K562 (cell line): ENCODE measurements around the gene KCNK4. TPM values are rescaled to one million over a fixed set of nuclear protein-coding genes. Genes with fewer than 3 reads are reported as not detected.

Experiments used
- CBX1 ChIP-seq: sonication (generic); IDR thresholded peaks from 2 replicates; pipeline ENCODE4 v1.6.1; 2016; ENCODE audit warnings: antibody characterized with exemption, low read depth, mild to moderate bottlenecking
- CTCFL ChIP-seq: IDR thresholded peaks from 2 replicates; pipeline ENCODE4 v1.6.1; 2011; ENCODE audit warnings: borderline replicate concordance, low read depth, mild to moderate bottlenecking, moderate library complexity, low read length; ENCODE audit not compliant: insufficient read depth, poor library complexity, severe bottlenecking
- ESRRA ChIP-seq: fragments of 450-650 bp; IDR thresholded peaks from 2 replicates; pipeline ENCODE4 v1.6.1; 2014; ENCODE audit warnings: low read depth, mild to moderate bottlenecking, moderate library complexity, borderline replicate concordance
- FOS ChIP-seq: IDR thresholded peaks from 3 replicates; pipeline ENCODE4 v1.6.1; 2011; ENCODE audit not compliant: insufficient read length; ENCODE audit errors: extremely low read depth
- GABPB2 ChIP-seq: fragments of 250-450 bp; sonication (Bioruptor Pico); conservative IDR thresholded peaks from 2 replicates; pipeline ENCODE4 v1.5.1; 2021; ENCODE audit warnings: mild to moderate bottlenecking
- GATAD2A ChIP-seq: fragments of 450-650 bp; IDR thresholded peaks from 2 replicates; pipeline ENCODE4 v1.6.1; 2017
- PHF8 ChIP-seq: fragments of 200-600 bp; sonication (generic); IDR thresholded peaks from 2 replicates; pipeline ENCODE4 v1.6.1; 2012; ENCODE audit warnings: mixed run types, mild to moderate bottlenecking, inconsistent platforms, low read length, moderate library complexity, borderline replicate concordance
- RB1 ChIP-seq: fragments of 450-650 bp; IDR thresholded peaks from 2 replicates; pipeline ENCODE4 v1.6.1; 2017; ENCODE audit warnings: low read depth, mild to moderate bottlenecking
- SAFB2 ChIP-seq: fragments of 200-400 bp; formaldehyde crosslinking; IDR thresholded peaks from 2 replicates; pipeline ENCODE4 v1.6.1; 2018; ENCODE audit warnings: borderline replicate concordance, low read length, low read depth, moderate library complexity; ENCODE audit not compliant: severe bottlenecking
- ZBTB33 ChIP-seq: sonication (generic); formaldehyde crosslinking; IDR thresholded peaks from 2 replicates; pipeline ENCODE4 v1.8.1; 2023; ENCODE audit warnings: mild to moderate bottlenecking, missing genetic modification reagents
- ZNF12 ChIP-seq: sonication (generic); formaldehyde crosslinking; IDR thresholded peaks from 2 replicates; pipeline ENCODE4 v1.4.0; 2020; ENCODE audit warnings: mild to moderate bottlenecking, missing genetic modification reagents
- ZNF583 ChIP-seq: fragments of 250-450 bp; sonication (Bioruptor Pico); IDR thresholded peaks from 2 replicates; pipeline ENCODE4 v1.4.0; 2020
- ZNF592 ChIP-seq: fragments of 450-650 bp; IDR thresholded peaks from 2 replicates; pipeline ENCODE4 v1.6.1; 2017; ENCODE audit warnings: antibody characterized with exemption, mild to moderate bottlenecking
- polyA plus RNA-seq, 8 experiments: library from polyadenylated mRNA; depleted of rRNA in 4 of 8; stranded (reverse) in 5 of 8; unstranded in 3 of 8; fragments of >200 nt; fragmentation: Nextera tagmentation in 2 of 8; fragmentation: Illumina TruSeq in 1 of 8; extraction: Ambion mirVana in 2 of 8; extraction: Trizol in 1 of 8; gene quantifications; 2 replicates each; pipeline versions ENCODE4 v1.2.1 to v1.2.3, GENCODE V29; 2011 to 2014; ENCODE audit warnings: inconsistent platforms in 1 of 8, missing spikeins in 1 of 8
- total RNA-seq, 7 experiments: library from RNA; depleted of rRNA in 6 of 7; stranded (reverse); fragments of >200 nt in 6 of 7; fragmentation: Illumina TruSeq in 2 of 7; extraction: Trizol in 2 of 7; gene quantifications; 2 replicates each; pipeline versions ENCODE4 v1.2.1 to v1.2.3, GENCODE V29; 2011 to 2021; ENCODE audit warnings: low replicate concordance in 1 of 7
- TF ChIP-seq, protein P1 (sequence below), 2 experiments: fragments of 450-650 bp; conservative IDR thresholded peaks; 2 replicates each; pipeline ENCODE4 v1.6.1; 2017; ENCODE audit warnings: mild to moderate bottlenecking in 2 of 2, moderate library complexity in 2 of 2

KCNK4 gene
- total and polyA plus RNA-seq, 9 of the 15 experiments (the other 6 are each of a cell fraction or from before 2014, with no cell fraction given): not detected

DNA sequence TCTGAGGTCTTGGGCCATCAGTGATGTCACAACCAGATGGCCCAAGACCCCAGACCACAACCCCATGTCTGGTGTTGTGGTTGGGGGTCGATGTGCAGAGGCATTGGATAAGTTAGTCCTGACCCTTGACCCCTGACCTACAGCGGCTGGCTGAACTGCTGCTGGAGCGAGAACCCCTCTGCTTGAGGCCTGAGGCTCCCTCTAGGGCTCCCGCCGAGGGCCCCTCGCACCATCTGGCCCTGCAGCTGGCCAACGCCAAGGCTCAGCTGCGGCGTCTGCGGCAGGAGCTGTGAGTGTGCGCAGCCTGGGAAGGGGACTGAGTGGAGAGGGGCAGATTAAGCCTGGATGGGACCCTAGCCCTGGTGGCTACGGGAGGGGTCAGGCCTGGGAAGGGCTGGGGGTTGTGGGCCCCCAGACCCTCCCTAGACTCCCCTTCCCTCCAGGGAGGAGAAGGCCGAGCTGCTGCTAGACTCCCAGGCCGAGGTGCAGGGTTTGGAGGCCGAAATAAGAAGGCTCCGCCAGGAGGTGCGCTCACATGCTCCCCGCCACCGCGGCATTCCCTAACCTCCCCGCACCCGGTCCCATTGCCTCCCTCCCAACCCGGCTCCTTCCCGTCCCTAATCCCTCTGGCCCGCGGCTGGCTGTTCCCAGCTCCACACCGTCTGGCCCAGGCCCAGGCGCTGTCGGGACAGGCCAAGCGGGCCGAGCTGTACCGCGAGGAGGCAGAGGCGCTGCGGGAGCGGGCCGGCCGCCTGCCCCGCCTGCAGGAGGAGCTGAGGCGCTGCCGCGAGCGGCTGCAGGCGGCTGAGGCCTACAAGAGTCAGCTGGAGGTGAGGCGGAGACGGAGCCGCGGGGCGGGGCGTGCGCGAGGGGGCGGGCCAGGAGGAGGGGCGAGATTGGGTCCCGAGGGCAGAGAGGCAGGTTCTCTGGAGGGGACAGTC is 51.0 kb downstream of the KCNK4 start (continued):
- no peak for TF ChIP-seq FOS
- TF ChIP-seq CTCFL: peak; percentile 71
- peak; percentile 76; the same call in 1 of the 2 replicates for TF ChIP-seq ZNF12 (CRISPR knock-in tag)
- 0 out of 2 replicates have a peak, but pooled peaks have one; percentile 63 for TF ChIP-seq GATAD2A
- TF ChIP-seq SAFB2: no peak
- 0 out of 2 replicates have a peak, but pooled peaks have one; percentile 15 for TF ChIP-seq ZNF583 (CRISPR knock-in tag)
- TF ChIP-seq, protein P1, sequence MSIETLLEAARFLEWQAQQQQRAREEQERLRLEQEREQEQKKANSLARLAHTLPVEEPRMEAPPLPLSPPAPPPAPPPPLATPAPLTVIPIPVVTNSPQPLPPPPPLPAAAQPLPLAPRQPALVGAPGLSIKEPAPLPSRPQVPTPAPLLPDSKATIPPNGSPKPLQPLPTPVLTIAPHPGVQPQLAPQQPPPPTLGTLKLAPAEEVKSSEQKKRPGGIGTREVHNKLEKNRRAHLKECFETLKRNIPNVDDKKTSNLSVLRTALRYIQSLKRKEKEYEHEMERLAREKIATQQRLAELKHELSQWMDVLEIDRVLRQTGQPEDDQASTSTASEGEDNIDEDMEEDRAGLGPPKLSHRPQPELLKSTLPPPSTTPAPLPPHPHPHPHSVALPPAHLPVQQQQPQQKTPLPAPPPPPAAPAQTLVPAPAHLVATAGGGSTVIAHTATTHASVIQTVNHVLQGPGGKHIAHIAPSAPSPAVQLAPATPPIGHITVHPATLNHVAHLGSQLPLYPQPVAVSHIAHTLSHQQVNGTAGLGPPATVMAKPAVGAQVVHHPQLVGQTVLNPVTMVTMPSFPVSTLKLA (conservative IDR thresholded peaks at IDR 0.05): peak in 1 of 2 experiments; percentile 74; a peak in 2 of 4 replicates
- 0 out of 2 replicates have a peak, but pooled peaks have one; percentile 64 for TF ChIP-seq CBX1
- peak; percentile 88; the same call in 1 of the 2 replicates for TF ChIP-seq ZNF592
- peak; percentile 82; the same call in 1 of the 2 replicates for TF ChIP-seq PHF8
- 0 out of 2 replicates have a peak, but pooled peaks have one; percentile 60 for TF ChIP-seq GABPB2
- peak; percentile 63 for TF ChIP-seq RB1
- TF ChIP-seq ZBTB33: peak; percentile 98
- TF ChIP-seq ESRRA: peak; percentile 66; the same call in 1 of the 2 replicates
